CD4-positive, alpha-beta T cell treated with Interleukin-15 for 4 hours (primary cell): ENCODE data around the gene FAAP20.

Experiments
- DNase-seq: peaks from one replicate; pipeline ENCODE4 v3.0.0-alpha.2; 2020; ENCODE audit warnings: low spot score

The FAAP20 gene

GRCh38 chr1:2194898-2195673, 514 bp upstream of the FAAP20 start:
- DNase-seq: peak; percentile 87

GRCh38 chr1:2193514-2194281, 874 bp downstream of the FAAP20 start:
- DNase-seq: no peak

DNA sequence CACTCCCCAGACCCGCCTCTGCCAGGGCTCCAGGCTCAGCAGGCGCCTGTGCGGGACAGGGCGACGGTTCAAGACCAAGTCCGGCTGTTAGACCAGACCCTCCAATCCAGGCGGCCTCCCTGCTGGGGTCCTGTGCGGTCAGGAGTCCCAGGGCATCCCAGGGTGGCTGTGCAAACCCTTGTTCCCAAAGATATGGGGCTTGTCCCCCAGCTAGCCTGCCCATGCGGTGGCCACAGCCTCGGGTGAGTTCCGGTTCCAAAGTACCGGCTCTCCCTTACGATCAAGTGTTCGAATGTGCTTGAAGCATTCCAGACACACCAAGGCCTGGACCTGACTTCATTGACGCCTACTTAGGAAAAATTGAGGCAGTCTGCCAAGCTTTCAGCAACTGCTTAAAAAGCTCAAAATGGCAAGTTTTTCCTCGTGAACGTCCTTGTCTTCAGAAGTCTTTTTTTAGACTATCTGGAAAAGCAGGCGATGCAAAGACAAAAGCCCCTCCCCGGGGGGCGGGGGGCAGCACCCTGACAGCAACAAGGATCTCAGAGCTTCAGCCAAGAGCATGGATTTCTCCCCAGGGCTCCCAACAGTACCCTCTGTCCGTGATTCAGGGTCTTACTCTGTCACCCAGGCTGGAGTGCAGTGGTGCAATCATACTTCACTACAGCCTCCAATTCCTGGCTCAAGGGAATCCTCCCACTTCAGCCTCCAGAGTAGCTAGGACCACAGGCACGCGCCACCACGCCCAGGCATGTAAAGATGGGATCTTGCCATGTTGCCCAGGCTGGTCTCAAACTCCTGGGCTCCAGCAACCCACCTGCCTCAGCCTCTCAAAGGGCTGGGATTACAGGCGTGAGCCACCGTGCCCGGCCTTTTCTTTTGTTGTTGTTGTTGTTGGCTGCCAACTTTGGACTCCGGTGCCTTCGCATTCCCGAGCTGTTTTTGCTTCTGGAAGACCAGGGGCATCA, 2.3 kb downstream of the FAAP20 start:
- DNase-seq: no peak

- DNase-seq: no peak
Measured at GRCh38 chr1:2190491-2190976, 4.0 kb downstream of the FAAP20 start.

DNA sequence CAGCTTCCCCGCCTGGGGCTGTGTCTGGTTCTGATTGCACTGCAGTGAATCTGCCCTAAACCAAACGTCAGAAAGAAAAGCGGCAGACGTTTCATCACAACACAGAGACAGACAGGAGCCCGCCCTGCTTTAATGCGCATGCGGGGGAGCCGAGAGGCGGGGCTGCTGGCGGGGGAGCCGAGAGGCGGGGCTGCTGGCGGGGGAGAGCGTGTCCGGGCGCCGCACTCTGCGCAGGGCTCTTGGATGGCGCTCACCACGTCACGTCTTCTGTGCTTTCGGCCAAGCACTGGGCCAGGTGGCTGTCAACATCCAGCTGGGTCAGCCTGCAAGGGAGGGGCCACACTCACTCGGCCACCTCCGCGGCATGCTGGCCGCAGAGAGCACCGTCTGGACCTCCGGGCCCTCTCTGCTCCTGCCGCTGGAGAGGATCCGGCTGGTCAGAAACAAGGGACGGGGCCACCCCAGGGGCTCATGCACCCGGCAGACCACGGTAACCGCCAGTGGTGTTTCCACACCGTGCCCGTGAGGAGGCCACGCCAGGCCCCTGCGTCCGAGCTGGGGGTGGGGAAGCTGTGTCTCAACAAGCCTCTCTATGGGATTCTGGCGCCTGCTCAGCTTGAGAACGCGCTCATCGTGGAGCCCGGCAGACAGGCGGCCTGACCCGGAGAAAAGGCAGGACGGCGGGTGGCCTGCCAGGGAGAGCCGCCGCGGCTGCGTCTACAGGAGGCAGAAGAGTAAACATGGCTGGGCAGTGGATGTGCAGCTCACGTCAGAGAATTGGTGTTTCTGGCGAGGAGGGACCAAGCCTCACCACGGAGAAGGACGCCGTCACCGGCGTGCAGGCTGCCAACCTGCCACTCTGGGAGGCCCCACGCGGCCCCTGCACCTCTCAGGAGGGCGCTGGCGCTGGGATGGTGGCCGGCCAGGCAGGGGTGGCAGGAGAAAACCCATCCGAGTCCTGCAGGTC, 4.8 kb downstream of the FAAP20 start:
- peak; percentile 94 for DNase-seq

DNA sequence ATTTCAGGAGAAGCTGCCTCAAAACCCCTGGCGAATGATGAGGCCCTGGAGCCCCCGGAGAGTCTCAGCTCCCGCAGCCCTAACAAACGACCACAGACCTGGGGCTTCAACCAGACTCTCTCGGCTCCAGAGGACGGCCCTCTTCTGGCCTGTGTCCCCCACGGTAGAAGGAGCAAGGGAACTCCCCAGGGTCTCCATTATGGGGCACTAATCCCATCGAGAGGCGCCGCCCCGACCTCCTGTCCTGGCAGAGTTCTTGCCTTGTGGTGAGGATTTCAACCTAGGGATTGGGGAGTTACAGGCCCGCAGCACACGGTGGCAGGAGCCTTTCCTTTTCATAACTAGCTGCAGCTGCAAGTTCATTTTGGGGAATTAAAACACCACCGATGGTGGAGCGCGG, 6.2 kb downstream of the FAAP20 start:
- DNase-seq: no peak

- no peak for DNase-seq
Measured at GRCh38 chr1:2187619-2188018, 7.0 kb downstream of the FAAP20 start.

- no peak for DNase-seq
Measured at GRCh38 chr1:2186901-2187300, 7.7 kb downstream of the FAAP20 start.

- DNase-seq: no peak
Measured at GRCh38 chr1:2185880-2186855, 8.4 kb downstream of the FAAP20 start.

DNA sequence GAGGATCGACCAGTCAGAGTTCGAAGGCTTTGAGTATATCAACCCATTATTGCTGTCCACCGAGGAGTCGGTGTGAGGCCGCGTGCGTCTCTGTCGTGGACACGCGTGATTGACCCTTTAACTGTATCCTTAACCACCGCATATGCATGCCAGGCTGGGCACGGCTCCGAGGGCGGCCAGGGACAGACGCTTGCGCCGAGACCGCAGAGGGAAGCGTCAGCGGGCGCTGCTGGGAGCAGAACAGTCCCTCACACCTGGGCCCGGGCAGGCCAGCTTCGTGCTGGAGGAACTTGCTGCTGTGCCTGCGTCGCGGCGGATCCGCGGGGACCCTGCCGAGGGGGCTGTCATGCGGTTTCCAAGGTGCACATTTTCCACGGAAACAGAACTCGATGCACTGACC, 9.6 kb downstream of the FAAP20 start:
- no peak for DNase-seq

GRCh38 chr1:2184531-2184930, 10.0 kb downstream of the FAAP20 start:
- DNase-seq: no peak

- no peak for DNase-seq
Measured at GRCh38 chr1:2183937-2184334, 10.6 kb downstream of the FAAP20 start.

- no peak for DNase-seq
Measured at GRCh38 chr1:2182376-2182775, 12.2 kb downstream of the FAAP20 start.

- no peak for DNase-seq
Measured at GRCh38 chr1:2181752-2182151, 12.8 kb downstream of the FAAP20 start.

- DNase-seq: no peak
Measured at GRCh38 chr1:2181271-2181670, 13.3 kb downstream of the FAAP20 start.

DNA sequence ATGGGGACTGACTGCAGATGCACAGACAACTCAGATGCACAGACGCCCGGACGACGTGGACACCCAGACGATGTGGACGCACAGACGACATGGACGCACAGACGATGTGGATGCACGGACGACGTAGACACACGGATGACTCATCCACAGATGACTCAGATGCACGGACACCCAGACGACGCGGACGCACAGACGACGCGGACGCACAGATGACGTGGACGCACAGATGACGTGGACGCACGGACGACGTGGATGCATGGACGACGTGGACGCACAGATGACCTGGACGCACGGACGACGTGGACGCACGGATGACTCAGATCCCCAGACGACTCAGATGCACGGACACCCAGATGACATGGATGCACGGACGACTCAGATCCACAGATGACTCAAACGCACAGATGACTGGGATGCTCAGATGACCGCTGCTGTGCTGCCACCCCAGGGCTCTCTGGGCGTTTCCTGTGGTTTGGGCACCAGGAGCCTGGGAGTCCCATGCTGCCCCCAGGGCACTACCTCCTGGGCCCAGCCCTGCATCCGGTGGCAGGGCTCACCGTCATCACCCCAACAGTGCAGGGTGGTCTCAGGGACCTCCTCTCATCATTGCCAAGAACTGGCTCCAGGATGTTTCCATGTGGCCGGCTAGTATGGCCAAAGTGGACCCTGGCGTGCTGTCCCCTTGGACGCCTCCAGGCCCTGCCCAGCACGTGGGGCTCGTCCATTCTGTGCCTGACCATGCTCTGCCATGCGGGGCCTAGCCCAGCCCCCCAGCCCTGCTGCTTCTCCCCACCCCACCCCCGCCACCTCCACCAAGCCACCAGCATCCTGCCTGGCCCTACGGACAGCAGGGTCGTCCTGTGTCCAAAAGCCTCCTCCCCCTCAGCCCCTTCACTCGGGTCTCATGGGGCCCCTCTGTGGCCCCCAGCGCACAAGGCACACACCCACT, 14.0 kb downstream of the FAAP20 start:
- DNase-seq: no peak

DNA sequence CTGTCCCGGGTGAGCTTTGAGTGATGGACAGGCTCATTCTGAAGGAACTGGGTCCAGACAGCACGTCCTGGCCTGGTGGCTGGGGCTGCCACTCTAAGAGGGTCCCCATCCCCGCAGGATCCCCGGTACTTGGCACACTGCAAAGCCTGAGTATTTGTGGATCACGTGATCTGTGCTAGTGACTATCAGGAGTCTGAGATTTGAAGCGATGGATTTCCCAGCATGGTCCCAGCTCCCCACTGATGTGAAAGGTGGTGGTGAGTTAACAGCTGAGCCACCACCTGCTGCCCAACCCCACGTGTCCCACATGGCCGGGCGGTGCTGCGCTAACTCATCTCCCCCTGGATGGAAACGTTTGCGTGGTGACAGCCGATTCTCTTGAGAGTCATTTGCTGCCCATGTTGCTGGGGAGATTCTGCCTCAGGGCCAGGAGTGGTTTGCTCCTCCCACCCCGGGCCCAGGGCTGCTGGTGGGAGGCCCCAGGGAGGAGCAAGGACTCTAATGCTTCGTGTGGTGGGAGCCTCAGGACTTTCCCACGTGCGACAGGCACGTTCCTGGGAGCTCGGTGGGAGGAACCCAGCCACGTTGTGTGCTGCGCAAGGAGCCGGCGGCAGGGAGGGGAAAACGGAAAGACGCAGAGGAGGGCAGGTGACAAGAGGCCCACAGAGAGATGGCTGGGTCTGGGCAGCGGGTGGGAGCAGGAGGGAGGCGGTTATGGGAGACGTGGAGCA, 15.1 kb downstream of the FAAP20 start:
- no peak for DNase-seq

DNA sequence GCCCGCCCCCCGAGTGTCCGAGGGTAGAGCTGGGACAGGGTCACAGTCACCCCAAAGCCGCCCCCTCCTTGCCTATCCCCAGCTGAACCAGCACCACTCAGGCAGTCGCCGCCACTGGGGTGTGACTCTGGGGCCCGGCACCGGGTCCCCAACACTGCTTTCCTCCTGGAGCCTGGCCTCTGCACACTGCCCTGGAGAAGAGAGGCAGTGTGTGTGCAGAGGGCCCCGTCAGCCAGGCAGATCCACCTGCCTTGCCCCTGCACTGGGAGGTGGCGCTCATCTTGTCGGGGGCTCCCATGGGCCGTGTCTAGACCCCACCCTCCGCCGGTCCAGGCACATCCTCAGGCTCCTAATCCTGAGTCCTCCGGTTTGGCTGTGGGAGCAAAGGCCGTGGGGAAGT, 15.7 kb downstream of the FAAP20 start:
- no peak for DNase-seq
